Fibroblast of skin of back (primary cell): Measurements from ENCODE around the gene PTHLH.
A peak's percentile ranks its signal among the peaks of the same experiment; 100 is the strongest.

ENCODE experiments used
- DNase-seq: peaks from one replicate; pipeline ENCODE4 v3.0.0-alpha.2; 2013

PTHLH gene

GRCh38 chr12:27973487-27973890, 956 bp upstream of the PTHLH start:
- no peak for DNase-seq

DNA sequence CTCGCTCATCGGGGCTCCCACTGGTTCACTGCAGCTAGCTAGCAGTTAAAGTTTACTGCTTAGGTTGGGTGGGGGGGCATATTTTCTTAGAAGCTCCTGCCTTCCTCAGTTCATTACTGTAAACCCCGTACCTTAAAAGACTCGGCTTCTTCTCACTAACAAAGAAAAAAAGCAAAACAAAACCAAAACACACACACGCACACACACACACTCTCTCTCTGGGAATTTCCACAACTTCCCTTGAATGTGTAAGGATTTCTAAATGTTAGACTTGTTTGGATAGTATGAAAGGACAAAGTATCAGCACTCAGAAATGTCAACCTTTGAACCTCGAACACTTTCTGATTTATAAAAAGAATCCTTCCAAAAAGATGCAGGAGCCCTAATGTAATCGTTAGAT, 927 bp downstream of the PTHLH start:
- no peak for DNase-seq

- no peak for DNase-seq
Measured at GRCh38 chr12:27971121-27971489, 1.4 kb downstream of the PTHLH start.

- DNase-seq = peak; percentile 37
Measured at GRCh38 chr12:27970401-27971120, 2.0 kb downstream of the PTHLH start.

DNA sequence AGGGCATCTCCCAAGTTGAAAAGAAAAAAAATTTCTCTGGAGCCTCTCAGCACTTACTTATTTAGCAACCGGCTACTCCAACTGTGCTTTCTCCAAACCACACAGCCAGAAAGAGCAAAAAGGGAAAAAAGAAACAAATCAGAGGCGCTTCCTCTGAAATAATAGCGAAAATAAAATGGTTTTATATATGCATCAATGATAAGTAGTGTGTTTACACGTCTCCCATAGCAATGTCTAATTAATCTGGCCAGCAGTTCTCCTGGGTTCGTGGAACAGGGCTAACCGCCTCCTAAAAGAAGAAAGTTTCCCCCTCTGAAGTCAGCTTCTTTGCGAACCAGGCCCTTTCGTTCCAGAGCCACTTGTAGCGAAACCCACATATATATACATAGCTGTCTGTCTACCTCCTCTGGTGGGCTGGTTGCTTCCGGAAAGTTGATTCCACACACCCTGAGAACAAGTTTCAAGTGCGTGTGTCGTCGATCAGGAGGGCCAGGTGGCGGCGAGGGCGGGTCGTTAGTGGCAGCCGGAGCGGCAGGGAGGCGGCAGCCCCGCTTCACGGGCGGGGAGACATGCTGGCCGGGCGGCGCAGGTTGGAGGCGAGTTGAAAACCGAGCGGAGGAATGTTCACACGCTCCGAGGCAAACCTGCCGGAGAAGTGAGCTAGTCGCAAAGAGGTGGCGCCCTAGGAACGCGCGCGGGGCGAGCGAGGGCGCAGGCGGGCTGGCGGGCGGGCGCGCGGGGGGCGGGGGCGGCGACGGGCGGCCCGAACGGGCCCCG, 2.7 kb downstream of the PTHLH start:
- DNase-seq = peak; percentile 49

DNA sequence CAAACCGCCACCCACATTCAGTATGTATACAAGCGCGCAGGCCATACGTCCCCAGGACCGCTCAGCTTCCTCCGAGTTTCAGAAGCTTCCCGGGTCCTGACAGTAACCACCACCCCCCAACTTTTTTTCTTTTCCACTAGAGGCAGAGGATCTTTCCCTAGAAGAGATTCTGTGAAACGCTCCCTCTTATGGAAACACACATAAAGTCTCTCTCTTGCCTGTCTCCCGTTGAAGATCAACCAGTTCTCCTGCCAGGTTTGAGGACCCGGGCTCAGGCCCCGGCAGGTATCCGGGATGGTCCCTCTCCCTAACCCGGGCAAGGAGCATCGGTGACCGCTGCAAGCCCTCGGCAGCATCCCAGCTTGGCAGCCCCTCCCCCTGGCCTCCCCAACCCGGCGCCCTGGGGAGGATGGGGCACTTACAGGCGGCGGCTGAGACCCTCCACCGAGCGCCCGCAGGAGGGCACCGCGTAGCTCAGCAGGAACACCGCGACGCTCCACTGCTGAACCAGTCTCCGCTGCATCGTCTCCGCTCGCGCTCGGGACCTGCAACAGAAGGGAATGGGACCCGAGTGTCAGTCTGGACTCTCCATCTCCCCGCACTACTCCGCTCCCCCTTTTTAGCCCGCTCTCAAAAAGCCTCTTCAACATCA, 3.4 kb downstream of the PTHLH start:
- DNase-seq = no peak

GRCh38 chr12:27967551-27968054, 4.9 kb downstream of the PTHLH start:
- peak; percentile 40 for DNase-seq

DNA sequence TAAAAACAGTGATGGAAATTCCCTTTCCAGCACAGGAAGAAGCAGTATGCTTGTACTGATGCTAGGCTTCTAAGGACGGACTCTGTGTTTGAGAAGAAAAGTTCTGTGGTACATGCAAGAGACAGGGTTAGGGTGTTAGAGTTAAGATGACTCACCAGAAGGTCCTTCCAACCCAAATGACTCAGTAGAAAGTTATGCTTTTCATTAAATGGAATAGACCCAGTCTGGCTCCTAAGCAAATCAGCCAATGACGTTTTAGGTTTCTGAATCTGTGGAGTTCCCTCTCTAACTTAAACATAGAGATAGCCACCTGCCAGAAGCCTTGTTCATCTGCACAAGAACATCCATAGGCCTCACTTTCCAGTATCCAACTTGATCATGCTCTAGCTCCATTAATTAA, 5.7 kb downstream of the PTHLH start:
- DNase-seq = peak; percentile 96

DNA sequence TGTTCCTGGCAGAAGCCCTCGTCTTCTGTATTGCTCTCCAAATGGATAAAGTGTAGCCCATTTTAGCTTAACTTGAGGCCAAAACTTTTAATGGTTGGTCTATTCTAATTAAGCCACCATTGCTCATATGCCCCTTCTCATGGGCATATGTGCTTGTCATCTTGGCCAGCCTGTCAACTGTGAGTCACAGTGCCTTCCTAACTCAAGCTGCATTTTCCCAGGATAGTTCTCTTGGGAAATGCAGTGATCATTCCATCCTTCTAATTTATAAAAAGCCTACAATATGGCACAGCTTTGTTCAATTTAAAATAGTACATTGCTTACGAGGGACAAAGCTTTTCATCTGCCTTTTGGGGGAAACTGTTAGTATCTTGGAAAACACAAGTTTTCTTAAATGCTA, 6.6 kb downstream of the PTHLH start:
- DNase-seq = peak; percentile 81

DNA sequence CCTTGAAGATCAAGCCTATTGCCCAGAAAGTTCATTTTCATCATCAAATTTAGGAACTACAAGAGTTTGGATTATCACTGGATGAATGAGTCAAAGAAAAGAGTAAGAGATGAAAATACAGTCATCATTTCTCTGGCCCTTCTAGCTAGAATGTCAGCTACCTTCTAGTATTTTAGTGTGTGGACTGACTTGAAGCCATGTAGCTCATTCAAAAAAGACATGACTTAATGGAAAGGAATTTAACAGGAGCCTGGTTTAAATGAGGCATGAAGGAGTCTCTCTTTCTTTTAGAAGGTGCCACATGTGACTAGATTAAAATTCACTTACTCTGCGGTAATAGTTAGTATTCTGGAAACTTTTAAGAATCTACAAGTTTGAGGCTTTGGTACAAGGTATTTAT, 7.1 kb downstream of the PTHLH start:
- DNase-seq = peak; percentile 75

- DNase-seq = no peak
Measured at GRCh38 chr12:27964123-27964522, 8.4 kb downstream of the PTHLH start.

- DNase-seq = no peak
Measured at GRCh38 chr12:27960821-27961220, 11.7 kb downstream of the PTHLH start.

DNA sequence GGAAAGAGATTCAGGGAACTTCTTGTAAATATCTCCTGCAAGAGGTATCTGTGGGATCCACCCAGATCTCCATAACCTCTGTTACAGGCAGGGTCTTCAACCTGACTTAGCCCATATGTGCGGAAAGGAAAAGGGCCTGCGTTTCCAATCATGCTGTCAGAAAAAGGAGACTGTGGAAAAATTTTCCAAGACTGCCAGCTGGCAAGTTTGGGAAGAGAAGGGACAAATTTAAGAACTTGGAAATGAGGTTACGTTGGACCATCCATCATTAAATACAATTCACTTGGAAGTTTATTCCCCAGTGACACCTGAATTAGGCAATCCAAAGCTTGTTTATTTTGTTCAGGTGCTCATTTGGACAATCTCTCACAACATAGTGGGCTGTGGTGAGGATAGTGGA, 13.9 kb downstream of the PTHLH start:
- no peak for DNase-seq

- no peak for DNase-seq
Measured at GRCh38 chr12:27957366-27957765, 15.2 kb downstream of the PTHLH start.

DNA sequence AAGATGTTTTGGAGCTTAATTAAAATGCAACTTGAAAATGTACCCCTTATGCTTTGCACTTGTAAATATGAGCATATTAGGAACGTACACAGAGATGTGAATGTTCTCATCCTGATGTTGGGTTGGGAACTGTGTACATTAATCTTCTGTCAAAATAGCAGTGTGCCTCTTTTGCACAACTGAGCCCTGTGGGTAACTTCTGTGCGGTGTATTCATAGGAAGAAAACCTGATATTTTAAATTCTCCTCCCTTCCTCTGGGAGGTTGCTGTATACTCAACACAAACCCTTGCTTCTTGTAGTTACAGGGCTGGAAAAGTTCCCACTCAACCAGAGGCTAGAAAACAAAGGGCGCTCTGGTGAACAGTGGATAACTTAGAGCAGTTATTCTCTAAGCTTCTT, 18.7 kb downstream of the PTHLH start:
- no peak for DNase-seq

DNA sequence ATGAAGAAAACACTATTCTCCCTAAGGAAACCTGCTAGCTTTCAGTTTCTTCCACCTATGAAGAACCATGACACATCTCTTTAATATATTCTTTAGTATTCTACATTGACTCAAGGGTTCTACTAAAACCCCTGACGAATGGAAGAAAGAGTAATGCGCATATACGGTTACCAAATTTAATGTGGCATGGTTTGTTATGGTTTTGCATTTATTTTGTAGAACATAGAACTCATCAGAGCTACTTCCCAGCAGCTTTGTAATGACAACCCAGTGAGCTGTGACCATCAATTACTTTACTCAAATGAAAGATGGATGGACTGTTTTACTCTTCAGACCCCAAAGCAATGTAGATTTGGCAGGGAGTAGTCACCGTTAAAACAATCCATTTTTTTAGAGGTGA, 19.2 kb downstream of the PTHLH start:
- no peak for DNase-seq

GRCh38 chr12:27952510-27952909, 20.0 kb downstream of the PTHLH start:
- no peak for DNase-seq

DNA sequence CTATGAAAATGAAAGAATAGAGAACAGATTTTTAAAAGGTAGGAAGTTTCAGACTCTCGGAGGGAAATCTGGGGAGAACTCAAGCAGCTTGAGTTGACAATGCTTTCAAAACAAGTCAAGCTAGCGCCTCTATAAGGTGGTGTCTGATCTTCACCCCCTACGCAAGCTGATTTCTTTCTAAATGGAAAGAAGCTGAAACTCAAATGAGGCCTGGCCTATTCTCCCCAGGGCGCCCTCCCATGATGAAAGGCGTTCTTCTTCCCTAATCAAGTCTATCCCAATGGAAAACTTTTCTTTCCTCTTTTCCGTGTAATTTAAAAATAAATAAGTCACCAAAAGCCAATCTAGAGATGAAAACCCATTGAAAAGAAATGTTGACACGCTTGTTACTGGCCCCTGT, 20.6 kb downstream of the PTHLH start:
- DNase-seq = no peak

- DNase-seq = peak; percentile 5
Measured at GRCh38 chr12:27946421-27946820, 26.1 kb downstream of the PTHLH start.

DNA sequence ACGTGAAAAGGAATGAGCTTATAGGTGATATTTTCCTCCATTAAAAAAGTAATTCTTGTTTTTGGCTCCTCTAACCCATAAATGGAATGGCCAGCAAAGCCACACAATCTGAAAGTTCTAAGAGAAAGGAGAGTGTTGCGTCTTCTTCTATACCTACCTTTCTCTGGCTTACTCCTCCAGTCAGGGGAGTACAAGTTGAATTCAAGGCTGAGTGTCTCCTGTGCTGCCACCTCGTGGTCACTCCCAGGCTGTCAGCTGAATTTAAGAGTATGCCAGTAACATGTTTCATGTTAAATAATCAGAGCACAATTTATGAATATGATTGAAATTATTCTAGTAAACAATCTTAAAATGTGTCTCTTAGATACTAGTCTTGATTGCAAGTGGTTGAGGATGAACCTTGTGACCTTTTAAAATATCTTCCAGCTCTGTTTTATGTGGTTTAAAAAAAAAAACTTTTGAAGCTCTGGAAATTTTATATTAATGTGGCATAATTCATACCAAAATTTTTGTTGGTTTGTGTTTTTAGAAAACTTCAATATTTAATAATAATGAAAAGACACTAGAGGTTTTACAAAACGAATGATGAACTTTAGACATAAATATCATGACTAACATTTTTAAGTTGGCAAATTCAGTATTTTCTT, 31.7 kb downstream of the PTHLH start:
- peak; percentile 73 for DNase-seq

GRCh38 chr12:27940245-27940644, 32.3 kb downstream of the PTHLH start:
- no peak for DNase-seq

GRCh38 chr12:27937768-27938167, 34.8 kb downstream of the PTHLH start:
- DNase-seq = no peak

GRCh38 chr12:27936196-27936595, 36.3 kb downstream of the PTHLH start:
- DNase-seq = no peak
